Measurements from ENCODE around the gene CAAP1.

Gene CAAP1

DNA sequence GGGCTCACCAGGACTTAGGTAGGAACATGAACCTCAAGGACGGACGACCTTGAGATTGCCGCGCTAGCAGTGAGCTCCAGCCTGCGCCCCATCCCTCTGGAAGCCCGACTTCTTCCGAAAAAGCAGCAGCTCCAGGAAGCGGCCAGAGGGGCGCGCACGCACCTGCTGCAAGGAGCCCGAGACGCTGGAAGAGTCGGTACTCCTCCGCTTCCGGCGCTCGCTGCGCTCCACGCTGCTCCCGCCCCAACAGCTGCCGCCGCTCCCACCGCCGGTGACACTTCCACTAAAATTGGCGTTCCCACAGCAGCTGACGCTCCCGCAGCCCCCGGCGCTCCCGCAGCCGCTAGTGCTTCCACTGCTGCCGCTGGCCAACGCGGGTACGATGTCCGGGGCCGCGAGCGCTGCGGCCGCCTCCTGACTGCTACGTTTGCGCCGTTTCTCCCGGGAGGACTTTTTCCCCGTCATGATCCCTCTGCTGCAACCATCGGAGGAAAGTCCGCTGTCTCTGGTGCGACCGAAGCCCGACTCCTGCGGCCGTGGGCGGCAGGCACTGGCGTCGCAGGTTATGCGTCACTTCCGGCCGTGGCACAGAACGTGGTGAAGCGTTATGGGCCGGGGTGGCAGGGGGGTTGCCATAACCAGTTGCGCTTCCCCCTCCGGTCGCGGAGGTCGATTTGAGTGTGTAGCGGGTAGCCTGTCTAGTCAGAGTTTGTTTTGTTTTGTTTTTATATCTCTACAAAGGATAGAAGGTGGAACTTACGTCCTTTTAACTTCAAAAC is at the start of gene CAAP1 (continued):
- TF ChIP-seq, protein P1, sequence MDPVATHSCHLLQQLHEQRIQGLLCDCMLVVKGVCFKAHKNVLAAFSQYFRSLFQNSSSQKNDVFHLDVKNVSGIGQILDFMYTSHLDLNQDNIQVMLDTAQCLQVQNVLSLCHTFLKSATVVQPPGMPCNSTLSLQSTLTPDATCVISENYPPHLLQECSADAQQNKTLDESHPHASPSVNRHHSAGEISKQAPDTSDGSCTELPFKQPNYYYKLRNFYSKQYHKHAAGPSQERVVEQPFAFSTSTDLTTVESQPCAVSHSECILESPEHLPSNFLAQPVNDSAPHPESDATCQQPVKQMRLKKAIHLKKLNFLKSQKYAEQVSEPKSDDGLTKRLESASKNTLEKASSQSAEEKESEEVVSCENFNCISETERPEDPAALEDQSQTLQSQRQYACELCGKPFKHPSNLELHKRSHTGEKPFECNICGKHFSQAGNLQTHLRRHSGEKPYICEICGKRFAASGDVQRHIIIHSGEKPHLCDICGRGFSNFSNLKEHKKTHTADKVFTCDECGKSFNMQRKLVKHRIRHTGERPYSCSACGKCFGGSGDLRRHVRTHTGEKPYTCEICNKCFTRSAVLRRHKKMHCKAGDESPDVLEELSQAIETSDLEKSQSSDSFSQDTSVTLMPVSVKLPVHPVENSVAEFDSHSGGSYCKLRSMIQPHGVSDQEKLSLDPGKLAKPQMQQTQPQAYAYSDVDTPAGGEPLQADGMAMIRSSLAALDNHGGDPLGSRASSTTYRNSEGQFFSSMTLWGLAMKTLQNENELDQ (tag by site-specific recombination; IDR thresholded peaks at IDR 0.05; ENCODE audit: low read depth) = no peak
- TF ChIP-seq ZNF792 (tag by site-specific recombination; IDR thresholded peaks at IDR 0.05) (no peak), TCF7L2 (IDR thresholded peaks at IDR 0.05; ENCODE audit: borderline replicate concordance, low read depth, low read length) (no peak), ZNF777 (tag by site-specific recombination; IDR thresholded peaks at IDR 0.05; ENCODE audit: borderline replicate concordance) (no peak), ZNF660 (tag by site-specific recombination; IDR thresholded peaks at IDR 0.05) (no peak), ZNF174 (tag by site-specific recombination; IDR thresholded peaks at IDR 0.05) (no peak), SCRT1 (tag by site-specific recombination; IDR thresholded peaks at IDR 0.05; ENCODE audit: borderline replicate concordance) (peak; percentile 95), KLF8 (tag by site-specific recombination; IDR thresholded peaks at IDR 0.05) (peak; percentile 66; the same call in 1 of the 2 replicates), ZNF747 (tag by site-specific recombination; IDR thresholded peaks at IDR 0.05) (no peak), FEZF1 (tag by site-specific recombination; IDR thresholded peaks at IDR 0.05) (no peak), ZFP69B (tag by site-specific recombination; IDR thresholded peaks at IDR 0.05) (no peak), ZBTB21 (tag by site-specific recombination; IDR thresholded peaks at IDR 0.05) (0 out of 2 replicates have a peak, but pooled peaks have one; percentile 18), HOXD13 (CRISPR knock-in tag; IDR thresholded peaks at IDR 0.05; ENCODE audit: borderline replicate concordance) (no peak), ZNF221 (tag by site-specific recombination; IDR thresholded peaks at IDR 0.05; ENCODE audit: borderline replicate concordance) (no peak), ZNF214 (tag by site-specific recombination; IDR thresholded peaks at IDR 0.05; ENCODE audit: borderline replicate concordance) (no peak), PRDM1 (tag by site-specific recombination; IDR thresholded peaks at IDR 0.05) (peak; percentile 70), ZXDB (tag by site-specific recombination; IDR thresholded peaks at IDR 0.05) (peak; percentile 89), ZNF664 (tag by site-specific recombination; IDR thresholded peaks at IDR 0.05) (no peak), ZNF366 (tag by site-specific recombination; conservative IDR thresholded peaks at IDR 0.05) (0 out of 2 replicates have a peak, but pooled peaks have one; percentile 12)
- TF ChIP-seq, protein P2, sequence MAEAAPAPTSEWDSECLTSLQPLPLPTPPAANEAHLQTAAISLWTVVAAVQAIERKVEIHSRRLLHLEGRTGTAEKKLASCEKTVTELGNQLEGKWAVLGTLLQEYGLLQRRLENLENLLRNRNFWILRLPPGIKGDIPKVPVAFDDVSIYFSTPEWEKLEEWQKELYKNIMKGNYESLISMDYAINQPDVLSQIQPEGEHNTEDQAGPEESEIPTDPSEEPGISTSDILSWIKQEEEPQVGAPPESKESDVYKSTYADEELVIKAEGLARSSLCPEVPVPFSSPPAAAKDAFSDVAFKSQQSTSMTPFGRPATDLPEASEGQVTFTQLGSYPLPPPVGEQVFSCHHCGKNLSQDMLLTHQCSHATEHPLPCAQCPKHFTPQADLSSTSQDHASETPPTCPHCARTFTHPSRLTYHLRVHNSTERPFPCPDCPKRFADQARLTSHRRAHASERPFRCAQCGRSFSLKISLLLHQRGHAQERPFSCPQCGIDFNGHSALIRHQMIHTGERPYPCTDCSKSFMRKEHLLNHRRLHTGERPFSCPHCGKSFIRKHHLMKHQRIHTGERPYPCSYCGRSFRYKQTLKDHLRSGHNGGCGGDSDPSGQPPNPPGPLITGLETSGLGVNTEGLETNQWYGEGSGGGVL (tag by site-specific recombination; IDR thresholded peaks at IDR 0.05) = peak; percentile 84
- TF ChIP-seq, protein P3, sequence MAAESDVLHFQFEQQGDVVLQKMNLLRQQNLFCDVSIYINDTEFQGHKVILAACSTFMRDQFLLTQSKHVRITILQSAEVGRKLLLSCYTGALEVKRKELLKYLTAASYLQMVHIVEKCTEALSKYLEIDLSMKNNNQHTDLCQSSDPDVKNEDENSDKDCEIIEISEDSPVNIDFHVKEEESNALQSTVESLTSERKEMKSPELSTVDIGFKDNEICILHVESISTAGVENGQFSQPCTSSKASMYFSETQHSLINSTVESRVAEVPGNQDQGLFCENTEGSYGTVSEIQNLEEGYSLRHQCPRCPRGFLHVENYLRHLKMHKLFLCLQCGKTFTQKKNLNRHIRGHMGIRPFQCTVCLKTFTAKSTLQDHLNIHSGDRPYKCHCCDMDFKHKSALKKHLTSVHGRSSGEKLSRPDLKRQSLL (tag by site-specific recombination; IDR thresholded peaks at IDR 0.05) = peak; percentile 50; the same call in 1 of the 2 replicates
- TF ChIP-seq, protein P4, sequence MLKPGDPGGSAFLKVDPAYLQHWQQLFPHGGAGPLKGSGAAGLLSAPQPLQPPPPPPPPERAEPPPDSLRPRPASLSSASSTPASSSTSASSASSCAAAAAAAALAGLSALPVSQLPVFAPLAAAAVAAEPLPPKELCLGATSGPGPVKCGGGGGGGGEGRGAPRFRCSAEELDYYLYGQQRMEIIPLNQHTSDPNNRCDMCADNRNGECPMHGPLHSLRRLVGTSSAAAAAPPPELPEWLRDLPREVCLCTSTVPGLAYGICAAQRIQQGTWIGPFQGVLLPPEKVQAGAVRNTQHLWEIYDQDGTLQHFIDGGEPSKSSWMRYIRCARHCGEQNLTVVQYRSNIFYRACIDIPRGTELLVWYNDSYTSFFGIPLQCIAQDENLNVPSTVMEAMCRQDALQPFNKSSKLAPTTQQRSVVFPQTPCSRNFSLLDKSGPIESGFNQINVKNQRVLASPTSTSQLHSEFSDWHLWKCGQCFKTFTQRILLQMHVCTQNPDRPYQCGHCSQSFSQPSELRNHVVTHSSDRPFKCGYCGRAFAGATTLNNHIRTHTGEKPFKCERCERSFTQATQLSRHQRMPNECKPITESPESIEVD (tag by site-specific recombination; IDR thresholded peaks at IDR 0.05) = no peak
- TF ChIP-seq, protein P5, sequence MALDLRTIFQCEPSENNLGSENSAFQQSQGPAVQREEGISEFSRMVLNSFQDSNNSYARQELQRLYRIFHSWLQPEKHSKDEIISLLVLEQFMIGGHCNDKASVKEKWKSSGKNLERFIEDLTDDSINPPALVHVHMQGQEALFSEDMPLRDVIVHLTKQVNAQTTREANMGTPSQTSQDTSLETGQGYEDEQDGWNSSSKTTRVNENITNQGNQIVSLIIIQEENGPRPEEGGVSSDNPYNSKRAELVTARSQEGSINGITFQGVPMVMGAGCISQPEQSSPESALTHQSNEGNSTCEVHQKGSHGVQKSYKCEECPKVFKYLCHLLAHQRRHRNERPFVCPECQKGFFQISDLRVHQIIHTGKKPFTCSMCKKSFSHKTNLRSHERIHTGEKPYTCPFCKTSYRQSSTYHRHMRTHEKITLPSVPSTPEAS (tag by site-specific recombination; IDR thresholded peaks at IDR 0.05) = no peak
- TF ChIP-seq, protein P6, sequence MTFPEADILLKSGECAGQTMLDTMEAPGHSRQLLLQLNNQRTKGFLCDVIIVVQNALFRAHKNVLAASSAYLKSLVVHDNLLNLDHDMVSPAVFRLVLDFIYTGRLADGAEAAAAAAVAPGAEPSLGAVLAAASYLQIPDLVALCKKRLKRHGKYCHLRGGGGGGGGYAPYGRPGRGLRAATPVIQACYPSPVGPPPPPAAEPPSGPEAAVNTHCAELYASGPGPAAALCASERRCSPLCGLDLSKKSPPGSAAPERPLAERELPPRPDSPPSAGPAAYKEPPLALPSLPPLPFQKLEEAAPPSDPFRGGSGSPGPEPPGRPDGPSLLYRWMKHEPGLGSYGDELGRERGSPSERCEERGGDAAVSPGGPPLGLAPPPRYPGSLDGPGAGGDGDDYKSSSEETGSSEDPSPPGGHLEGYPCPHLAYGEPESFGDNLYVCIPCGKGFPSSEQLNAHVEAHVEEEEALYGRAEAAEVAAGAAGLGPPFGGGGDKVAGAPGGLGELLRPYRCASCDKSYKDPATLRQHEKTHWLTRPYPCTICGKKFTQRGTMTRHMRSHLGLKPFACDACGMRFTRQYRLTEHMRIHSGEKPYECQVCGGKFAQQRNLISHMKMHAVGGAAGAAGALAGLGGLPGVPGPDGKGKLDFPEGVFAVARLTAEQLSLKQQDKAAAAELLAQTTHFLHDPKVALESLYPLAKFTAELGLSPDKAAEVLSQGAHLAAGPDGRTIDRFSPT (tag by site-specific recombination; IDR thresholded peaks at IDR 0.05) = peak; percentile 99
- TF ChIP-seq, protein P7, sequence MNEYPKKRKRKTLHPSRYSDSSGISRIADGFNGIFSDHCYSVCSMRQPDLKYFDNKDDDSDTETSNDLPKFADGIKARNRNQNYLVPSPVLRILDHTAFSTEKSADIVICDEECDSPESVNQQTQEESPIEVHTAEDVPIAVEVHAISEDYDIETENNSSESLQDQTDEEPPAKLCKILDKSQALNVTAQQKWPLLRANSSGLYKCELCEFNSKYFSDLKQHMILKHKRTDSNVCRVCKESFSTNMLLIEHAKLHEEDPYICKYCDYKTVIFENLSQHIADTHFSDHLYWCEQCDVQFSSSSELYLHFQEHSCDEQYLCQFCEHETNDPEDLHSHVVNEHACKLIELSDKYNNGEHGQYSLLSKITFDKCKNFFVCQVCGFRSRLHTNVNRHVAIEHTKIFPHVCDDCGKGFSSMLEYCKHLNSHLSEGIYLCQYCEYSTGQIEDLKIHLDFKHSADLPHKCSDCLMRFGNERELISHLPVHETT (tag by site-specific recombination; IDR thresholded peaks at IDR 0.05) = no peak
- TF ChIP-seq, protein P8, sequence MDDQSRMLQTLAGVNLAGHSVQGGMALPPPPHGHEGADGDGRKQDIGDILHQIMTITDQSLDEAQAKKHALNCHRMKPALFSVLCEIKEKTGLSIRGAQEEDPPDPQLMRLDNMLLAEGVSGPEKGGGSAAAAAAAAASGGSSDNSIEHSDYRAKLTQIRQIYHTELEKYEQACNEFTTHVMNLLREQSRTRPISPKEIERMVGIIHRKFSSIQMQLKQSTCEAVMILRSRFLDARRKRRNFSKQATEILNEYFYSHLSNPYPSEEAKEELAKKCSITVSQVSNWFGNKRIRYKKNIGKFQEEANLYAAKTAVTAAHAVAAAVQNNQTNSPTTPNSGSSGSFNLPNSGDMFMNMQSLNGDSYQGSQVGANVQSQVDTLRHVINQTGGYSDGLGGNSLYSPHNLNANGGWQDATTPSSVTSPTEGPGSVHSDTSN (CRISPR knock-in tag; IDR thresholded peaks at IDR 0.05) = peak; percentile 60

Data from HEK293 (cell line).